Measurements from ENCODE around the gene KCNT1.

KCNT1 gene

DNA sequence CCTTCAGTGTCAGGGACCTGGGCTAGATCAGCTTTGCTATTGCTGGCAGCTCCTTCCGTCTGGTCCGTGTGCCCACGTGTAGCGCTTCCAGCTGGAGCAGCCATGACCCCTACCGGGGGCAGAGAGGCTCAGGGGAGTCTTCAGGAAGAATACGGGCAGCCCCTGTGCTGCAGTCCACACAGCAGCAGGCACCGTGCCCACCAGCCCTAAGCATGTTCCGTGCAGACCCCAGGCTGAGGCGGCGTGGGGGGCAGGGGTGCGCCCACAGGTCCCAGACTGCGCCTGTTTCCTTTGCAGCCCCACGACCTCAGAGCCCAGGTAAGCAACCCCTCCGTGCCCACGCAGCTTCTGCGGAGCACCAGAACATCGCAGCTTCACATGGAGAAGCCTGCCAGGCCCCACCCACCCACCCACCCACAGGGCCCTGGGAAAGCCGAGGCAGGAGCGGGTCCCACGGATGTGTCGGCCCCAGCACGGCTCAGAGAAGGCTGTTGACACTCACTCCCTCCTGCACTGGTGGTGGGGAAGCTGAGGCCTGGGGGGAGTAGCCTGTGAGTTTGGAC lies 83.1 kb downstream of the KCNT1 start:
- Histone ChIP-seq H2BK15ac (ENCODE audit: low read length) (peak overlapping the region; percentile 43), H2BK12ac (ENCODE audit: low read length) (peak overlapping the region; percentile 16), H4K8ac (ENCODE audit: low read depth, low read length) (no peak overlapping the region), H2BK120ac (ENCODE audit: low read depth, low read length) (peak overlapping the region; percentile 31), H3K14ac (ENCODE audit: low read length) (peak overlapping the region; percentile 38), H3K4ac (ENCODE audit: low read length) (peak overlapping the region; percentile 53), H3K9ac (ENCODE audit: low read depth, low read length, poor library complexity) (no peak overlapping the region), H2BK5ac (ENCODE audit: low read length) (no peak overlapping the region), H4K91ac (ENCODE audit: low read depth, low read length, poor library complexity) (no peak overlapping the region), H3K79me1 (ENCODE audit: low read depth, low read length) (no peaks in the 10 kb centered on the region), H3K27ac (replicated peaks; ENCODE audit: low read length) (no peak overlapping the region), H2AFZ (ENCODE audit: low read length) (no peak overlapping the region), H3K4me3 (ENCODE audit: low read length in 2 of 2) (no peak overlapping the region), H3K23ac (ENCODE audit: low read depth, low read length, poor library complexity) (no peak overlapping the region), H3K4me2 (ENCODE audit: insufficient read depth, low read length, poor library complexity, severe bottlenecking) (no peak overlapping the region), H3K18ac (ENCODE audit: low read length) (peak overlapping the region; percentile 57), H3K27me3 (ENCODE audit: control insufficient read depth in 3 of 3, insufficient read depth in 3 of 3, low read depth in 1 of 3, low read length in 3 of 3) (peaks cover 0 to 64% (median 0%) of the 10 kb centered on the region in 3 experiments), H2AK5ac (ENCODE audit: low read depth, low read length) (peak overlapping the region; percentile 90), H3K9me3 (replicated peaks in 1 of 2; ENCODE audit: control insufficient read depth in 2 of 2, insufficient read depth in 1 of 2, low read depth in 1 of 2, low read length in 2 of 2) (no peaks in the 10 kb centered on the region), H3K4me1 (ENCODE audit: control insufficient read depth in 2 of 2, insufficient read depth in 1 of 2, low read depth in 1 of 2, low read length in 2 of 2) (no peaks in the 10 kb centered on the region), H3K36me3 (replicated peaks in 1 of 2; ENCODE audit: control insufficient read depth in 2 of 2, insufficient read depth in 2 of 2, low read length in 2 of 2) (no peaks in the 10 kb centered on the region)
- no CpG with 5 or more reads among the region's 22 CpGs for WGBS, 2 donors (ENCODE audit: extremely low coverage in 2 of 2, insufficient read length in 2 of 2, insufficient replicate concordance in 1 of 2)
- DNase-seq (ENCODE audit: low spot score) = no peak

DNA sequence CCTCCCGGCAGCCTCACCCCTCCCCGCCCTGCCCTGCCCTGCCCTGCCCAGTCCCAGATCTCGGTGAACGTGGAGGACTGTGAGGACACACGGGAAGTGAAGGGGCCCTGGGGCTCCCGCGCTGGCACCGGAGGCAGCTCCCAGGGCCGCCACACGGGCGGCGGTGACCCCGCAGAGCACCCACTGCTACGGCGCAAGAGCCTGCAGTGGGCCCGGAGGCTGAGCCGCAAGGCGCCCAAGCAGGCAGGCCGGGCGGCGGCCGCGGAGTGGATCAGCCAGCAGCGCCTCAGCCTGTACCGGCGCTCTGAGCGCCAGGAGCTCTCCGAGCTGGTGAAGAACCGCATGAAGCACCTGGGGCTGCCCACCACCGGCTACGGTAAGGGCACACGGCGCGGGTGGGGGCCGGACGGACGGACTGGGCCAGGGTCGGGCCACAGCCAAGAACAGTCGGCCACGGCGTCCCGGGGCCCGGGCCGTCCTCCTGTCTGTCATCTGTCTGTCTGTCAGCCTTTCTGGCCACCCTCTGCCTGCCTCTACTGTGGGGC lies 84.2 kb downstream of the KCNT1 start:
- no peaks in the 10 kb centered on the region for H3K79me1 ChIP-seq (ENCODE audit: low read depth, low read length)
- no peak overlapping the region for H3K9ac ChIP-seq (ENCODE audit: low read depth, low read length, poor library complexity)
- peaks cover 0 to 61% (median 0%) of the 10 kb centered on the region in 3 experiments for H3K27me3 ChIP-seq (ENCODE audit: control insufficient read depth in 3 of 3, insufficient read depth in 3 of 3, low read depth in 1 of 3, low read length in 3 of 3)
- no peaks in the 10 kb centered on the region for H3K9me3 ChIP-seq (replicated peaks in 1 of 2; ENCODE audit: control insufficient read depth in 2 of 2, insufficient read depth in 1 of 2, low read depth in 1 of 2, low read length in 2 of 2)
- peak overlapping the region; percentile 13 for H2BK5ac ChIP-seq (ENCODE audit: low read length)
- H4K91ac ChIP-seq (ENCODE audit: low read depth, low read length, poor library complexity) = no peak overlapping the region
- H2BK15ac ChIP-seq (ENCODE audit: low read length) = peak overlapping the region; percentile 83
- H3K14ac ChIP-seq (ENCODE audit: low read length) = peak overlapping the region; percentile 71
- no peaks in the 10 kb centered on the region for H3K4me1 ChIP-seq (ENCODE audit: control insufficient read depth in 2 of 2, insufficient read depth in 1 of 2, low read depth in 1 of 2, low read length in 2 of 2)
- H2AFZ ChIP-seq (ENCODE audit: low read length) = no peak overlapping the region
- no peaks in the 10 kb centered on the region for H3K36me3 ChIP-seq (replicated peaks in 1 of 2; ENCODE audit: control insufficient read depth in 2 of 2, insufficient read depth in 2 of 2, low read length in 2 of 2)
- peak overlapping the region; percentile 20 for H3K23ac ChIP-seq (ENCODE audit: low read depth, low read length, poor library complexity)
- no CpG with 5 or more reads among the region's 44 CpGs for WGBS, 2 donors (ENCODE audit: extremely low coverage in 2 of 2, insufficient read length in 2 of 2, insufficient replicate concordance in 1 of 2)
- H2BK12ac ChIP-seq (ENCODE audit: low read length) = peak overlapping the region; percentile 16
- peak overlapping the region; percentile 31 for H2BK120ac ChIP-seq (ENCODE audit: low read depth, low read length)
- peak overlapping the region; percentile 37 for H3K4ac ChIP-seq (ENCODE audit: low read length)
- DNase-seq (ENCODE audit: low spot score) = no peak
- no peak overlapping the region for H4K8ac ChIP-seq (ENCODE audit: low read depth, low read length)
- H2AK5ac ChIP-seq (ENCODE audit: low read depth, low read length) = peak overlapping the region; percentile 90
- no peak overlapping the region for H3K18ac ChIP-seq (ENCODE audit: low read length)
- H3K27ac ChIP-seq (replicated peaks; ENCODE audit: low read length) = no peak overlapping the region
- no peak overlapping the region for H3K4me2 ChIP-seq (ENCODE audit: insufficient read depth, low read length, poor library complexity, severe bottlenecking)
- H3K4me3 ChIP-seq (ENCODE audit: low read length in 2 of 2) = no peak overlapping the region

DNA sequence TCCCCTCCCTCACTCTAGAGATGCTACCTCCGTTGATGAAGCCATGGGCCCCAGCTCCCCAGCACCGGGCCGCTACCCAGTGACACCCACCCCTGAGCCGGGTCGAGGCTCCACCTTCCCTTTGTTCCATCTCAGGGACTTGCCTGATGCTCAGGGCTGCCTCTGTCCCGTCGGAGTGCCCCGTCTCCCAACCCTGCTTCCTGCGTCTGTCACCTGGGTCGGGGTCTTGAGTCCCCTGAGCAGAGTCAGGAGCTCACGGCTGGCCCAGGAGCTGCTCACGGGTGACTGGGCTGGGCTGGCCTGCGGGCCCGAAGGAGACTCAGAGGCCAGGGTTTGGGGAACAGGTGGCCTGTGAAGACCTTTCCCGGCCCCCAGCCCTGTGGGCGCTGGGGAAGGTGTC lies 85.3 kb downstream of the KCNT1 start:
- H3K27me3 ChIP-seq (ENCODE audit: control insufficient read depth in 3 of 3, insufficient read depth in 3 of 3, low read depth in 1 of 3, low read length in 3 of 3) = peaks cover 0 to 57% (median 0%) of the 10 kb centered on the region in 3 experiments
- no peak overlapping the region for H3K4ac ChIP-seq (ENCODE audit: low read length)
- no peaks in the 10 kb centered on the region for H3K9me3 ChIP-seq (replicated peaks in 1 of 2; ENCODE audit: control insufficient read depth in 2 of 2, insufficient read depth in 1 of 2, low read depth in 1 of 2, low read length in 2 of 2)
- H3K9ac ChIP-seq (ENCODE audit: low read depth, low read length, poor library complexity) = peak overlapping the region; percentile 12
- no peaks in the 10 kb centered on the region for H3K79me1 ChIP-seq (ENCODE audit: low read depth, low read length)
- peak overlapping the region; percentile 80 for H3K23ac ChIP-seq (ENCODE audit: low read depth, low read length, poor library complexity)
- no peak for DNase-seq (ENCODE audit: low spot score)
- H2AK5ac ChIP-seq (ENCODE audit: low read depth, low read length) = no peak overlapping the region
- H3K18ac ChIP-seq (ENCODE audit: low read length) = peak overlapping the region; percentile 64
- H3K36me3 ChIP-seq (replicated peaks in 1 of 2; ENCODE audit: control insufficient read depth in 2 of 2, insufficient read depth in 2 of 2, low read length in 2 of 2) = no peaks in the 10 kb centered on the region
- peak overlapping the region; percentile 53 for H2BK5ac ChIP-seq (ENCODE audit: low read length)
- H4K91ac ChIP-seq (ENCODE audit: low read depth, low read length, poor library complexity) = no peak overlapping the region
- H3K4me3 ChIP-seq (ENCODE audit: low read length in 2 of 2) = no peak overlapping the region
- no peak overlapping the region for H2BK120ac ChIP-seq (ENCODE audit: low read depth, low read length)
- H3K4me1 ChIP-seq (ENCODE audit: control insufficient read depth in 2 of 2, insufficient read depth in 1 of 2, low read depth in 1 of 2, low read length in 2 of 2) = no peaks in the 10 kb centered on the region
- peak overlapping the region; percentile 83 for H2BK15ac ChIP-seq (ENCODE audit: low read length)
- no peak overlapping the region for H3K27ac ChIP-seq (replicated peaks; ENCODE audit: low read length)
- peak overlapping the region; percentile 90 for H3K14ac ChIP-seq (ENCODE audit: low read length)
- WGBS, 2 donors (ENCODE audit: extremely low coverage in 2 of 2, insufficient read length in 2 of 2, insufficient replicate concordance in 1 of 2) = no CpG with 5 or more reads among the region's 16 CpGs
- H3K4me2 ChIP-seq (ENCODE audit: insufficient read depth, low read length, poor library complexity, severe bottlenecking) = no peak overlapping the region
- no peak overlapping the region for H4K8ac ChIP-seq (ENCODE audit: low read depth, low read length)
- no peak overlapping the region for H2AFZ ChIP-seq (ENCODE audit: low read length)
- H2BK12ac ChIP-seq (ENCODE audit: low read length) = peak overlapping the region; percentile 41

DNA sequence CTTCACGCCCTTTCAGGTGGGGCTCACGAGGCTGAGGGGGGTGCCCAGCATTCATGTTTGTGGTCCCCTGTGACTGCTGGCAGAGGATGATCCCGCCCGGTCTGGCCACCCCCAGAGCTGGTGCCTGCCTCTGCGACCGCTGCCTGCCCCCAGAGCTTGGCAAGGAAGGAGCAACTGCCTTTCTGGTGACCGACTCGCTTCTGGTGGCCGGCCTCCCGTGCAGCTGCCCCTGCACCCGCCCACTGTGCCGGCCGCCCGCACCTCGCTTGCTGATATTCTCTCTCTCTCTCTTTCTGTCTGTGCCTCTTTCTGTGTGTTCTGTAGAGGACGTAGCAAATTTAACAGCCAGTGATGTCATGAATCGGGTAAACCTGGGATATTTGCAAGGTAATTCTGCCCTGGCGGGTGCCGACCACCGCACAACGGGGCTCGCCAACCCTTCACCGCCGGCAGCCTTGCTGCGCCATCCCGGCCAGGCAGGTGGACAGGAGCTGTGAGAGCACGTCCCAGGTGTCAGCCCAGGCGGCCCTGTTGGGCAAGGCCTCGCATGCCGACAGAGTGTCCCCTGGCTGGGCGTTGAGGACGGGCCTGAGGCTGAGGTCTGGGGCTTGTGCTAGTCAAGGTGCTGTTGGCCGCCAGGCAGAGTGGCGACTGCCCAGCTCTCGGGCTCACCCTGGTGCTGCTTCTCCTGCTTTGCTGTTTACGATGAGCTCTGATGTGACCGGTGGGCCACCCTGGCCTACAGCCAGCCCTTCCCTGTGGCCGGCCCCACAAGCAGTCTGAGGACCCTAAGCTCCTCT lies 86.0 kb downstream of the KCNT1 start:
- H3K79me1 ChIP-seq (ENCODE audit: low read depth, low read length) = no peaks in the 10 kb centered on the region
- no peak overlapping the region for H4K8ac ChIP-seq (ENCODE audit: low read depth, low read length)
- H3K4me1 ChIP-seq (ENCODE audit: control insufficient read depth in 2 of 2, insufficient read depth in 1 of 2, low read depth in 1 of 2, low read length in 2 of 2) = no peaks in the 10 kb centered on the region
- peak overlapping the region; percentile 2 for H3K9ac ChIP-seq (ENCODE audit: low read depth, low read length, poor library complexity)
- WGBS, 2 donors (ENCODE audit: extremely low coverage in 2 of 2, insufficient read length in 2 of 2, insufficient replicate concordance in 1 of 2) = no CpG with 5 or more reads among the region's 38 CpGs
- H3K4ac ChIP-seq (ENCODE audit: low read length) = no peak overlapping the region
- H2BK12ac ChIP-seq (ENCODE audit: low read length) = peak overlapping the region; percentile 41
- peak overlapping the region; percentile 16 for H3K23ac ChIP-seq (ENCODE audit: low read depth, low read length, poor library complexity)
- no peak overlapping the region for H4K91ac ChIP-seq (ENCODE audit: low read depth, low read length, poor library complexity)
- peak overlapping the region; percentile 91 for H3K18ac ChIP-seq (ENCODE audit: low read length)
- H2BK5ac ChIP-seq (ENCODE audit: low read length) = peak overlapping the region; percentile 53
- H3K4me2 ChIP-seq (ENCODE audit: insufficient read depth, low read length, poor library complexity, severe bottlenecking) = no peak overlapping the region
- H2BK120ac ChIP-seq (ENCODE audit: low read depth, low read length) = no peak overlapping the region
- H3K9me3 ChIP-seq (replicated peaks in 1 of 2; ENCODE audit: control insufficient read depth in 2 of 2, insufficient read depth in 1 of 2, low read depth in 1 of 2, low read length in 2 of 2) = no peaks in the 10 kb centered on the region
- H3K4me3 ChIP-seq (ENCODE audit: low read length in 2 of 2) = no peak overlapping the region
- H3K27me3 ChIP-seq (ENCODE audit: control insufficient read depth in 3 of 3, insufficient read depth in 3 of 3, low read depth in 1 of 3, low read length in 3 of 3) = peaks cover 0 to 54% (median 0%) of the 10 kb centered on the region in 3 experiments
- H3K27ac ChIP-seq (replicated peaks; ENCODE audit: low read length) = no peak overlapping the region
- H3K36me3 ChIP-seq (replicated peaks in 1 of 2; ENCODE audit: control insufficient read depth in 2 of 2, insufficient read depth in 2 of 2, low read length in 2 of 2) = no peaks in the 10 kb centered on the region
- no peak overlapping the region for H2AFZ ChIP-seq (ENCODE audit: low read length)
- no peak overlapping the region for H3K14ac ChIP-seq (ENCODE audit: low read length)
- DNase-seq (ENCODE audit: low spot score) = no peak
- peak overlapping the region; percentile 6 for H2AK5ac ChIP-seq (ENCODE audit: low read depth, low read length)
- H2BK15ac ChIP-seq (ENCODE audit: low read length) = no peak overlapping the region
